HG03095 (cell line): ENCODE data around the gene NPM1.

Experiments
- ATAC-seq: cut with Tn5 transposase; IDR thresholded peaks from one replicate; pipeline ENCODE4 v1.9.1; 2021; ENCODE audit warnings: moderate library complexity; ENCODE audit not compliant: unreplicated experiment

Gene NPM1

DNA sequence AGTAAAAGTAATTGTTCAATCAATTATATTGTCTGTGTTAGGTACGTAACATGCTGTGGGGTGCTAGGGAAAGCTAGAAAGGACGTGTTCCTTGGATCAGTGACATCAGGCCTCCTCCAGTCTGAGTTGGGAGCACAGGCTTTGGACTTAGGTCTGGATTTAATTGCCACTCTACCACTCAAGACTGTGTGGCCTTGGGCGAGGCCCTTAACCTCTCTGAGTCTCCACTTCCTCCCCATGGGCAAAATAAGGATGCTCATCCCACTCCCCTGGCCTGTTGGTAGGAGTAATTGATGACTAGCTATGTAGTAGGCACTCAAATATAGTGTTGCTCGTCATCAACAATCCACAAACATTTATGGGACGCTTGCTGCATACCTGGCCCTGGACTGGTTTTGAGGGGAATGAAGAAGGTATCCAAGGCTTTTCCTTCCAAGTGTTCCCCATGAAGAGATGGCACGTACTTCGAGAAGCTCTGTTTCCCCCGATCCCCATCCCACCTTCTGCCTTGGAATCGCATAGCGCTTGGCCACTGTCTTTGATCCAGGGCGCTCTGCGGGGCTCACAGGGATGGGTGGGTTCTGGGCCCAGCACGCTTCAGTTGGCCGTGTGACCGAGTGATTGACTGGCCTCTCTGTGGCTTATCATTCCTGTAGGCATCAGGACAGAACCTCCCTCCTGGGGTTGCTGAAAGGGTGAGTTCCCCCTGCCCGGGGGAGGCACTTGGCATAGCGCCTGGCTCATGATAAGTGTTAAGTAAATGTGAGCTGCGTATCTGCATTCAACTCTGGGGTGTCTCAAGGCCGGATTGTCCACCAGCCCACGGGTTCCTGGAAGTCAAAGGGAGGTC is 39.9 kb downstream of the NPM1 start:
- no peak for ATAC-seq

DNA sequence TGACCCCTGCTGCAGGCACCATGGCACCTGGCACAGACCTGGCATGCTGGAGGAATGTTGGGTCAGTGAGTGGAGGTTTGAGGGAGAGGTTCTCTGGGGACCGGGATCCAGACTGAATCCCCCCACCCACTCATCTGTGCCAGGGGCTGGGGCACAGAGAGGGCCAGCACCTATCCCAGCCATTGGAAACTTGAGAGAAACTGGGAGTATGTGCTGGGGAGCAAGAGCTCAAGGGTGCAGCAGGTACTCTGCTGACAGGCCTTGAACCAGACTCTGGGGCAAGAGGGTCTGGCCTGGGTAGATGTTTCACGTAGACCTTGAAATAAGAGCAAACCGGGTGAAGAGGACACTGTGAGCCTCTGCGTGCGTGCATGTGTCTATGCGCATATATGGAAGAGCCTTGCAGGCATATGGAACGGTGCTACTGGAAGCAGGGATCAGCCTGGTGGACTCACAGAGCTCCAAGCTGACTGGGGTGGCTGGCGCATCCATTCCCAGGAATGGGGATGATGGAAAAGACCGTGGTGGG is 40.6 kb downstream of the NPM1 start:
- no peak for ATAC-seq

DNA sequence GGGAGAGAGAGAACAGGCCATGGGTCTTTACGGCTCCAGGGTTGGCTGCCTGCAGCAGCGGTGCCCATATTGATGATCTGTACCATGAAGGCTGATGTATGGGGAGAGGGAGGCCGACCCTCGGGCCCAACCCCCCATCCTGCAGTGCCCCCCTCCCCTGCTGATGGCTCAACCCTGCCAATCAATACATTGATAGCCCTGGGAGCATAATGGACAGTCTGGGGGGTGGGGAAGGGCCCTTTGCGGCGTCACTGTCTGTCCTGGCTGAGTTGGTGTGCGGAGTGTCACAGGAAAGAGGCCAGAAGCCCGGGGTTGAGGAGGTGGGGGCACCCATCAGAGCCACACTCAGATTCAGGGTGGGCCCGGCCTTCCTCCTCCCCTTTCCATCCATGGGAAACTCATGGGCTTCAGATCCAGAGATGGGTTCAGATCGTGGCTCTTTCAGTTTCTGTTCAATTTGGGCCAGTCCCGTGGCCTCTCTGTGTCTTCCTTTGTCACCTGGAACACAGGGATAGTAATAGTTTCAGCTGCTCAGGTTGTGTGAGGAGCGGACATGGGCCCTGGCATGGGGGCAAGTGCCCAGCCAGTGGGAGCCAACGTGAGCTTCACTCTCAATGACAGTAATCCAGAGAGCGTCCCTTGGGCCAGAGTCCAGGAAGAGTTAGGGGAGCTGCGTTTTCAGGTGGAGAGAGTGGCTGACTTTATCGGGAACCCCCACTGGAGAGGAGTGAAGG is 41.3 kb downstream of the NPM1 start:
- no peak for ATAC-seq

- ATAC-seq, result no peak
Observed at GRCh38 chr5:171429543-171429910, 41.9 kb downstream of the NPM1 start.

GRCh38 chr5:171431251-171431777 is 43.7 kb downstream of the NPM1 start:
- ATAC-seq, result no peak

DNA sequence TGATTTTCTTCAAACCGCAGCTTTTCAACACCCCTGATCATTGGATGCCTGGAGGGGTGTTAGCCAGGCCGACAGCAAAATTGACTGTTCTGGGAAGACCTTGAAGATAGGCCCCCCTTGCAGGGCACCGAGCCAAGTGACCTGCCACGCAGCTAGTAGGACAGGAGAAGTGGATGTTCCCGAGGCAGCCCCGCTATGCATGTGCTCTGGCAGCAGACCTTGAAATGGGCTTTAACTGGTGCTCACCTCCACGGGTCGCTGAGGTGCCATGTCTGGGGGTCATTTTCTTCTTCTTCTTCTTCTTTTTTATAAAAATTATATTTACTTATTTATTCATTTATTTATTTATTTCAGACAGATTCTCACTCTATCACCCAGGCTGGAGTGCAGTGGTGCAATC is 44.4 kb downstream of the NPM1 start:
- ATAC-seq, result no peak

GRCh38 chr5:171432583-171433351 is 45.1 kb downstream of the NPM1 start:
- no peak for ATAC-seq

GRCh38 chr5:171433352-171433698 is 45.7 kb downstream of the NPM1 start:
- no peak for ATAC-seq

DNA sequence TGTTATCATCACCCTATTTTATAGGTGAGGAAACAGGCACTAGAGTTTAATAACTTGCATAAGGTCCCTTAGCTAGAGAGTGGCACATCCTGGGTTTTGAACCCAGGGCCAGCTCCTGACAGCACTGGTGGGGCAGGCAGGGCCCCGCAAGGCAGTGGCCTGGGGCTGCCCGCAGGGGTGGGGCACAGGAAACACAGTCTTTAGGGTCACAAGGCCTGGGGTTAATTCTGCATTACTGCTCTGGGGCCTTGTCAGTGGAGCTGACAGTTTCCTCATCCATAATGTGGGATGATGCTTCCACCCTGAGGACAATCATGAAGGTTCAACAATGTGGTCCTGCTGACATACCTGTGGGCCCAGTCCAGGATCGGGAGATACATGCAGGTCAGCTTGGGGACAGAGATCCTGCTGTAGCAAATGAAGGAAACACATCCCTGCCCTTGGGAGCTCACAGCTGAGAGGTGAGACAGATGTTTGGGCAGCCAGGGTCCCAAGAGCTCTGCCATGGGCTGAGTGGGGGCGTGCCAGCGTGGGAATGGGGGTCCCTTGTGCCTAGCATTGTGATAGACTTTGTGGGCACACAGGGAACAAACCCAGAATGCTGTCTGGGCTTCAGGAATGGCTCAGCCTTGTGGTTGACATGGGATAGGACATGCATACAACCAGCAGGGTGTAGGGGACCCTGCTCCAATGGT is 46.5 kb downstream of the NPM1 start:
- no peak for ATAC-seq

GRCh38 chr5:171434874-171435273 is 47.2 kb downstream of the NPM1 start:
- no peak for ATAC-seq

DNA sequence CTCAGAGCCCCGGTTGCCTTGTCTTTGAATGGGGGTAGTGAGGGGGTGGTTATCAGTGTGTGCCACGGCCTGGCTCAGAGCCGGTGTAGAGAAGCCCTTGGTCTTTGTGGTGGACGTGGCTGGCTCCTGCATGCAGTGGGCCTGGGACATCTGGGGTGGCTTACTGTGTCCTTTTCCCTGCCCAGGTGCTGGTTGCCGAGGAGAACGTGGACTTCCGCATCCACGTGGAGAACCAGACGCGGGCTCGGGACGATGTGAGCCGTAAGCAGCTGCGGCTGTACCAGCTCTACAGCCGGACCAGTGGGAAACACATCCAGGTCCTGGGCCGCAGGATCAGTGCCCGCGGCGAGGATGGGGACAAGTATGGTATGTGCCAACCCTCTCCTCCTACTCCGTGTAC is 48.3 kb downstream of the NPM1 start:
- no peak for ATAC-seq

GRCh38 chr5:171436804-171437285 is 49.2 kb downstream of the NPM1 start:
- ATAC-seq, result no peak

- no peak for ATAC-seq
Observed at GRCh38 chr5:171437286-171437821, 49.7 kb downstream of the NPM1 start.

GRCh38 chr5:171438738-171439137 is 51.1 kb downstream of the NPM1 start:
- no peak for ATAC-seq

- ATAC-seq, result no peak
Observed at GRCh38 chr5:171441246-171441791, 53.7 kb downstream of the NPM1 start.

DNA sequence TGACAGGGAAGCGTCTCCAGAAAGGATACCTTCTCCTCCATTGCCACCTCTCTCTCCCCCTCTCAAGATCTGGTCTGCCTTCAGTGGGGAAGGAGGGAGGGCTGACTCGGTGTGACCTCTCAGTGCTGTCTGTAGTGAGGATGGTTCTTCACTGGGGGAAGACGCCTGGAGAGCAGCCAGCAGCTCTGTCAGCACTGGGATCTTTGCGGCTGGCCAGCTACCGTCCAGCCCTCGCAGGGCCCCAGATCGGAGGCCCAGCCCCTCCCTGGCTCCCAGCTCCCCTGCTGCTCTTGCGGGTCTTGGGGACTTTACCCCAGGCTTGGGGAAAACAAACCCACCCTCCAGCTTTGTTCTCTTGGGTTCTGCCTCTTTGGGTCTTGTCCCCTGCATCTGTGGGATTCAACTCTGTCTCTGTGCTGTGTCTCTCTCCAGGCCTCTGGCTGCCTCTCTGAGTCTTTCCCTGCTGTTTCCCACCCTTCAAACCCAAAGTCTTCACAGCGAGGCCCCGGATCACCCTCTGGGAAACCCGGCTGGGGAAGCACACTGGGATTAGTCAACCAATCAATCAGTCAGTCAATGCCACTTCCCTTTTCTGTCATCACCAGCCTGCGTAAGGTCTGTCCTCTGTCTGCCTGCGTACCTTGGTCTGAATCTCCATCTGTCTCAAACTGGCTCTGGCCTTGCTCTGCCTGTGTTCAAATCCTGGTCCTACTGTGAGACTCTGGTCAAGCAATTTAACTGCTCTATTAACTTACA is 54.8 kb downstream of the NPM1 start:
- no peak for ATAC-seq

GRCh38 chr5:171444582-171444981 is 56.9 kb downstream of the NPM1 start:
- ATAC-seq, result no peak

GRCh38 chr5:171445644-171446516 is 58.2 kb downstream of the NPM1 start:
- no peak for ATAC-seq
